Lower leg skin (tissue), 4 donors: ENCODE results near the gene CPZ. TPM values are rescaled to one million over a fixed set of nuclear protein-coding genes. Genes with fewer than 3 reads are reported as not detected.

ENCODE experiments used
- DNase-seq, 2 donors: peaks; one replicate each; pipeline ENCODE4 v3.0.0-alpha.2; 2019; ENCODE audit warnings: low spot score in 2 of 2
- H3K4me3 ChIP-seq: fragments of 200-600 bp; sonication (generic); 2 replicates; pipeline ENCODE4 v1.5.1; 2017; ENCODE audit warnings: mild to moderate bottlenecking, low read depth; ENCODE audit not compliant: poor library complexity, severe bottlenecking
- POLR2A ChIP-seq, 2 donors: fragments of 450-650 bp; IDR thresholded peaks; one replicate each; pipeline ENCODE4 v1.6.1; 2016 to 2017; ENCODE audit warnings: antibody characterized with exemption in 2 of 2, mild to moderate bottlenecking in 1 of 2, moderate library complexity in 1 of 2
- WGBS, 2 donors: methylation state at CpG; one replicate each; pipeline ENCODE4 v1.1.5; 2018; 5-methylcytosine and 5-hydroxymethylcytosine counted together
- intact Hi-C: fragments of 100-400 bp; cut with DNase I; formaldehyde crosslinking; loops from one replicate; pipeline ENCODE4 v1.15.0; 2023; ENCODE audit warnings: low total_unique reads
- total RNA-seq, 4 donors: library from RNA; depleted of rRNA; stranded (reverse); fragments of >200 nt; gene quantifications; one replicate each; pipeline ENCODE4 v1.1.0, GENCODE V29; 2016
- TF ChIP-seq, protein P1 (sequence below), 3 donors: fragments of 450-650 bp; IDR thresholded peaks; one replicate each; pipeline ENCODE4 v1.5.1; 2016; ENCODE audit warnings: antibody characterized with exemption in 3 of 3, mild to moderate bottlenecking in 3 of 3, moderate library complexity in 2 of 3

The CPZ gene
- total RNA-seq, 4 donors from 2014 or later, result 0.91 to 10.2 TPM; not detected in 2

DNA sequence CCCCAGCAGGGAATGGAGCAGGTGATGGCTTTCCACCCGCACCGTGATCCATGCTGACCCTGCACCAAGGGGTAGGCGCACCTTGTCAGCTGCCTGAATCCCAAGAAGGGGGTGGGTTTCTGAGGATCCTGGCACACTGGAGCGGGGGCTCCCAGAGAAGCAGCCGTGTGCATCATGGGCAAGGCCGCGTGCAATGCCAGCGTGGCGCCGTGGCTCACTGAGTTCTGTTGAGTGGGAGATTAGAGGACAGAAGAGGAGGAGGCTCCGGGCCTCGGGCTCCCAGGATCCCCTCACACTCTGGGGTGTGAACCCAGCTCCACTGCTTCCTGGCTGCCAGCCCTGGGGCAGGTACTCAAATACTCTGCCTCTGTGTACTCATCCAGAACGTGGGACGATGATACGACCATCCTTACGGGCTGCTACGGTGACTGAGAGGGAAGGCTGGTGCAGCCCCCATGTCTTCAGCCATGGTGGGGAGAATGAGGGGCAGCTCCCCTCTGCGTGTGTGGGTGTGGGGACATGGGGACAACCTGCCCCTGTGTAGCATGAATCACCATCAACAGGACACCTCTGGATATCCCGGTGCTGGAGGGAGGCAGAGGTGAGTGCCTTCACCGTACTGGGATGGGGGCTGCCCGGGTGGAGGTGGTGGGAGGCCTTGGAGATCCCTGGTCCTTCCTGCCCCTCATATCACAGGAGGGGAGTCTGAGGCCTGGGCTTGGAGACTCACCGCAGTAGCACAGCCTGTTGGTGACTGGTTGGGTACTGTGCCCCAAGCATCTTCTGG is 52.6 kb downstream of the CPZ start:
- TF ChIP-seq POLR2A (IDR thresholded peaks at IDR 0.05), result no peak
- TF ChIP-seq, protein P1, sequence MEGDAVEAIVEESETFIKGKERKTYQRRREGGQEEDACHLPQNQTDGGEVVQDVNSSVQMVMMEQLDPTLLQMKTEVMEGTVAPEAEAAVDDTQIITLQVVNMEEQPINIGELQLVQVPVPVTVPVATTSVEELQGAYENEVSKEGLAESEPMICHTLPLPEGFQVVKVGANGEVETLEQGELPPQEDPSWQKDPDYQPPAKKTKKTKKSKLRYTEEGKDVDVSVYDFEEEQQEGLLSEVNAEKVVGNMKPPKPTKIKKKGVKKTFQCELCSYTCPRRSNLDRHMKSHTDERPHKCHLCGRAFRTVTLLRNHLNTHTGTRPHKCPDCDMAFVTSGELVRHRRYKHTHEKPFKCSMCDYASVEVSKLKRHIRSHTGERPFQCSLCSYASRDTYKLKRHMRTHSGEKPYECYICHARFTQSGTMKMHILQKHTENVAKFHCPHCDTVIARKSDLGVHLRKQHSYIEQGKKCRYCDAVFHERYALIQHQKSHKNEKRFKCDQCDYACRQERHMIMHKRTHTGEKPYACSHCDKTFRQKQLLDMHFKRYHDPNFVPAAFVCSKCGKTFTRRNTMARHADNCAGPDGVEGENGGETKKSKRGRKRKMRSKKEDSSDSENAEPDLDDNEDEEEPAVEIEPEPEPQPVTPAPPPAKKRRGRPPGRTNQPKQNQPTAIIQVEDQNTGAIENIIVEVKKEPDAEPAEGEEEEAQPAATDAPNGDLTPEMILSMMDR (IDR thresholded peaks at IDR 0.05), result no peak
- intact Hi-C loops, result no loop called here
- H3K4me3 ChIP-seq, result no peak overlapping the region
- WGBS, 2 donors, result 92 to 95% methylated on average over 15 to 22 of the region's 22 CpGs
- peak in 1 of 2 donors; percentile 77 for DNase-seq

DNA sequence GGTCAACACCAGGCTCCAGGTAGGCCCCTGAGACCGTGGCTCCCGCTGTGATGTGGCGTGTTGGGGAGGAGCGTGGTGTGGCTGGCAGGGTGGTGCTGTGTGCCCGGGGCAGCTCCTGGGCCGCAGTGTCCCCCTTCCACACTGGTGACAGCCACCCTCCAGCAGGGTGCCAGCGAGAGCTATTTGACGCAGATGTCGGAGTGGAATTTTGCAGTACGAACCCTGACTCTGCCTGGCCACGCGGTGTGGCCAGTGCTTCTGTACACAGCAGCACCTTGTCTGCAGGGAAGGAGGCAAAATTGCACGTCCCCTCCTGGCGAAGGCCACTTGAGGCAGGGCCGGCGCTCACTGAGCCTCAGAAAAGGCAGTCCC is 53.2 kb downstream of the CPZ start:
- intact Hi-C loops, result no loop called here
- DNase-seq, result peak in 1 of 2 donors; percentile 82
- no peak overlapping the region for H3K4me3 ChIP-seq
- WGBS, 2 donors, result 83 to 92% methylated on average over 10 to 13 of the region's 16 CpGs
- no peak for TF ChIP-seq POLR2A (IDR thresholded peaks at IDR 0.05)
- TF ChIP-seq, protein P1 (IDR thresholded peaks at IDR 0.05), result no peak

DNA sequence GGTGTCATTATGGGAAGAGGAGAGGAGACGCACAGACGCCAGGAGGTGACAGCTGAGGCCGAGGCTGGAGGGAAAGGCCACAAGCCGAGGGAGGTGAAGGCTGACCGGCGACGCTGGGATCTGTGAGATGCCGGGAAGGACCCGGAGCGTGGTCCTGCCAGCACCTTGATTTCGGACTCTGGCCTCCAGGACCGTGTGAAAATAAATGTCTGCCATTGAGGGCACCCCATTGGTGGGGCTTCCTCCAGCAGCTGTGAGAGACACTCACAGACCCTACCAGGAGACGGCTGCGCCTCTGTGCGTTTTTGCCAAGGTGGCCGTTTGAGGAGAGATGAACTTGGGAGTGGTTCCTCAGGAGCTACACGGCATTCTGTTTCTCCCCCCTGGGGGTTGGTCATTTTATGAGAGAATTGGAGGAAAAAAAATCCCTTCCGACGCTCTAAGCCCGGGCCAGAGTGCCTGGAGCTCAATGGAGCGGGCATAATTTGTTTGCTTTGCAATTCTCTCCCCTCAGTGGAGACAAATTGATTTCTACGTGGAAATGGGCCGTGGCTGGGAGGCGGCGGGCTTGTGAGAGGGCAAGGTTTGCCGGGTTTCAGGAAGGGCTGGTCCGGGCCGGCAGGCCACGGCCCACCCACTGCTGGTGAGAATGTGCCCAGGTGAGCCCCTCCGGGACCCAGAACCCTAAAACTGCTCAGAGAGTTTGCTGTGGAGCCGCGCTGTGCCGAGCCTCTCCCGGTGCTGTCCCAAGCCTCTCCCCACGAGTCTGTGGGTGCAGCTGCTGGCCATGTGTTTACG is 53.9 kb downstream of the CPZ start:
- DNase-seq, result peak in 1 of 2 donors; percentile 68
- H3K4me3 ChIP-seq, result no peak overlapping the region
- intact Hi-C loops, result no loop called here
- TF ChIP-seq, protein P1 (IDR thresholded peaks at IDR 0.05), result no peak
- TF ChIP-seq POLR2A (IDR thresholded peaks at IDR 0.05), result no peak
- 80 to 81% methylated on average over 36 of the region's 36 CpGs for whole genome bisulfite sequencing, 2 donors

- TF ChIP-seq, protein P1 (IDR thresholded peaks at IDR 0.05), result no peak
- TF ChIP-seq POLR2A (IDR thresholded peaks at IDR 0.05), result no peak
- WGBS, 2 donors, result 78 to 79% methylated on average over 14 of the region's 14 CpGs
- no peak for DNase-seq
- no peak overlapping the region for H3K4me3 ChIP-seq
- intact Hi-C loops, result no loop called here
Observed at GRCh38 chr4:8647094-8647570, 54.6 kb downstream of the CPZ start.

GRCh38 chr4:8647626-8648025 is 55.1 kb downstream of the CPZ start:
- intact Hi-C loops, result no loop called here

More at GRCh38 chr4:8647626-8648025, 55.1 kb downstream of the CPZ start:
- DNase-seq, result peak in 1 of 2 donors; percentile 49
- 50 to 80% methylated on average over 8 to 13 of the region's 13 CpGs for WGBS, 2 donors
- H3K4me3 ChIP-seq, result no peak overlapping the region
- no peak for TF ChIP-seq POLR2A (IDR thresholded peaks at IDR 0.05)
- TF ChIP-seq, protein P1 (IDR thresholded peaks at IDR 0.05), result no peak
